CD4-positive, CD25-positive, alpha-beta regulatory T cell (primary cell): ENCODE measurements around the gene SCN10A. TPM values are rescaled to one million over a fixed set of nuclear protein-coding genes. Genes with fewer than 3 reads are reported as not detected.

ENCODE experiments used
- ATAC-seq, 2 donors: fragments of 150-1000 bp; cut with Tn5 transposase; one replicate each; pipeline ENCODE4 v1.10.0; 2021; ENCODE audit warnings: low read depth in 2 of 2, moderate number of reproducible peaks in 2 of 2, moderate library complexity in 1 of 2
- DNase-seq, 3 donors: peaks; one replicate each; pipeline versions ENCODE4 v3.0.0 to v3.0.0-alpha.2; 2012 to 2022; ENCODE audit warnings: mixed read lengths in 1 of 3
- H3K27ac ChIP-seq: one replicate; pipeline ENCODE4 v1.7.0; 2013; ENCODE audit warnings: mild to moderate bottlenecking, low read length; ENCODE audit not compliant: insufficient read depth, poor library complexity, severe bottlenecking
- H3K27me3 ChIP-seq: one replicate; pipeline ENCODE4 v1.7.0; 2013; ENCODE audit warnings: low read length; ENCODE audit not compliant: control insufficient read depth, insufficient read depth
- H3K36me3 ChIP-seq: one replicate; pipeline ENCODE4 v1.7.0; 2013; ENCODE audit warnings: mild to moderate bottlenecking, low read length, moderate library complexity; ENCODE audit not compliant: control insufficient read depth, insufficient read depth
- H3K4me1 ChIP-seq: 2 replicates; pipeline ENCODE4 v1.7.0; 2013; ENCODE audit warnings: mild to moderate bottlenecking, low read length; ENCODE audit not compliant: insufficient read depth, control insufficient read depth, poor library complexity, severe bottlenecking
- H3K4me3 ChIP-seq: one replicate; pipeline ENCODE4 v1.7.0; 2013; ENCODE audit warnings: low read depth, mild to moderate bottlenecking, low read length, moderate library complexity
- H3K9me3 ChIP-seq, 2 experiments: 1 replicate in 1 of 2; 2 replicates in 1 of 2; pipeline ENCODE4 v1.7.0; 2013; ENCODE audit warnings: low read length in 2 of 2, mild to moderate bottlenecking in 1 of 2, moderate library complexity in 1 of 2; ENCODE audit not compliant: control insufficient read depth in 2 of 2
- H3K27ac Mint-ChIP-seq, 3 donors: one replicate each; pipeline ENCODE4 v1.8.0; 2020 to 2022; ENCODE audit warnings: mild to moderate bottlenecking in 3 of 3, mixed read lengths in 3 of 3, moderate library complexity in 2 of 3
- H3K27me3 Mint-ChIP-seq: one replicate; pipeline ENCODE4 v1.8.0; 2022; ENCODE audit warnings: mild to moderate bottlenecking, mixed read lengths
- H3K36me3 Mint-ChIP-seq: one replicate; pipeline ENCODE4 v1.8.0; 2020; ENCODE audit warnings: mixed read lengths
- H3K4me1 Mint-ChIP-seq, 4 donors: one replicate each; pipeline ENCODE4 v1.8.0; 2020 to 2022; ENCODE audit warnings: mixed read lengths in 4 of 4, mild to moderate bottlenecking in 1 of 4
- H3K4me3 Mint-ChIP-seq, 4 donors: one replicate each; pipeline ENCODE4 v1.8.0; 2020 to 2022; ENCODE audit warnings: mild to moderate bottlenecking in 4 of 4, mixed read lengths in 4 of 4, moderate library complexity in 3 of 4
- H3K9me3 Mint-ChIP-seq, 7 donors: one replicate each; pipeline ENCODE4 v1.8.0; 2020 to 2022; ENCODE audit warnings: mixed read lengths in 7 of 7, mild to moderate bottlenecking in 3 of 7, moderate library complexity in 2 of 7
- polyA plus RNA-seq, 4 donors: library from polyadenylated mRNA; unstranded; fragments of 300-500 nt; fragmentation: Illumina TruSeq; gene quantifications; one replicate each; pipeline ENCODE4 v1.2.3, GENCODE V29; 2021
- total RNA-seq: library from RNA; stranded (reverse); gene quantifications from one replicate; pipeline ENCODE4 v1.2.3, GENCODE V29; 2022

Gene SCN10A
- total and polyA plus RNA-seq, 5 donors from 2014 or later, result not detected

DNA sequence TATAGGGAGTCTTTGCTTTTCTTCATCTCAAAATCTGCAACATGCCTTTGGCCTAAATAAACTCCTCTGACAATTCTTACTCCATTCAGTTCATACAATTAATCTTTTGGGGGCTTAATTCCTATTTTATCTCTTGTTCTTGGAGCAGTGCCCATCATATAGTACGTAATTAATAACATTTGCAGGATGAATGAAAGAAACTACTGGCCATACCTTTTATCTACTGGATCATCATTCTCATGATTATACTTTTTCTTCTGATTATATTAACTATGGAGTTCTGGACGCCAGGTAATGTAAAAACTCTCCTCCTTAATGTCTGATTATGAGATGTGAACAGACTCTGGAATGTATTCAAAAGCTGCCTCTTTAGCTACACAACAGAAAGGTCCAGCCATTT is 120.0 kb downstream of the SCN10A start:
- Mint-ChIP-seq H3K4me3 (no peak overlapping the region), H3K27me3 (no peaks in the 10 kb centered on the region), H3K36me3 (no peaks in the 10 kb centered on the region), H3K27ac (no peak overlapping the region), H3K9me3 (peaks cover 0 to 4% (median 2%) of the 10 kb centered on the region in 7 donors), H3K4me1 (no peaks in the 10 kb centered on the region)
- Histone ChIP-seq H3K4me1 (no peaks in the 10 kb centered on the region), H3K27me3 (no peaks in the 10 kb centered on the region), H3K9me3 (no peaks in the 10 kb centered on the region), H3K36me3 (no peaks in the 10 kb centered on the region), H3K27ac (no peak overlapping the region), H3K4me3 (no peak overlapping the region)
- DNase-seq (no peak), ATAC-seq (no peak)

DNA sequence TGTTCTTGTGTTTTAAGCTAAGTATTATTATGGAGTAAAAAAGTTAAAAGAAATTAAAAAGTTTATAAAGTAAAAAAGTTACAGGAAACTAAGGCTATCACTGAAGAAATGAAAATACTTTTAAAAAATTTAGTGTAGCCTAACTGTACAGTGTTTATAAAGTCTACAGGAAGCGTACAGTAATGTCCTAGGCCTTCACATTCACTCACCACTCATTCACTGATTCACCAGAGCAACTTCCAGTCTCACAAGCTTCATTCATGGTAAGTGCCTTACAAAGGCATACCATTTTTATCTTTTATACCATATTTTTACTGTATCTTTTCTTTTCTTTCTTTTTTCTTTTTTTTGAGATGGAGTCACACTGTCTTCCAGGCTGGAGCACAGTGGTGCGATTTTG is 125.8 kb downstream of the SCN10A start:
- ATAC-seq (no peak), DNase-seq (no peak)
- Histone ChIP-seq H3K27me3 (no peaks in the 10 kb centered on the region), H3K27ac (no peak overlapping the region), H3K4me3 (no peak overlapping the region), H3K36me3 (no peaks in the 10 kb centered on the region), H3K4me1 (no peaks in the 10 kb centered on the region), H3K9me3 (no peaks in the 10 kb centered on the region)
- peaks cover 15% of the 10 kb centered on the region for H3K27me3 Mint-ChIP-seq
- peaks cover 0 to 4% (median 2%) of the 10 kb centered on the region in 7 donors for H3K9me3 Mint-ChIP-seq
- H3K36me3 Mint-ChIP-seq, result no peaks in the 10 kb centered on the region
- H3K27ac Mint-ChIP-seq, result no peak overlapping the region
- no peaks in the 10 kb centered on the region for H3K4me1 Mint-ChIP-seq
- H3K4me3 Mint-ChIP-seq, result no peak overlapping the region

DNA sequence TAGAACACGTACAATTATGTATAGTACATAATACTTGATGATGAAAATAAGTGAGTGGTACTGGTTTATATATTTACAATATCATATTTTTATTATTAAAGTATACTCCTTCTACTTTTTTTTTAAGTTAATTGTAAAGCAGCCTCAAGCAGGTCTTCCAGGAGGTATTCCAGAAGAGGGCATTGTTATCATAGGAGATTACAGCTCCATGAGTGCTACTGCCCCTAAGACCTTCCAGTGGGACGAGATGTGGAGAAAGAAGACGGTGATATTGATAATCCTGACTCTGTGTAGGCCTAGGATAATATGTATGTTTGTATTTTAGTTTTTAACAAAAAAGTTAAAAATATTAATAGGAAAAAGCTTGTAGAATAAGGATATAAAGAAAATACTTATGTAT is 126.2 kb downstream of the SCN10A start:
- no peak overlapping the region for H3K27ac Mint-ChIP-seq
- peaks cover 15% of the 10 kb centered on the region for H3K27me3 Mint-ChIP-seq
- peaks cover 0 to 2% (median 0%) of the 10 kb centered on the region in 7 donors for H3K9me3 Mint-ChIP-seq

DNA sequence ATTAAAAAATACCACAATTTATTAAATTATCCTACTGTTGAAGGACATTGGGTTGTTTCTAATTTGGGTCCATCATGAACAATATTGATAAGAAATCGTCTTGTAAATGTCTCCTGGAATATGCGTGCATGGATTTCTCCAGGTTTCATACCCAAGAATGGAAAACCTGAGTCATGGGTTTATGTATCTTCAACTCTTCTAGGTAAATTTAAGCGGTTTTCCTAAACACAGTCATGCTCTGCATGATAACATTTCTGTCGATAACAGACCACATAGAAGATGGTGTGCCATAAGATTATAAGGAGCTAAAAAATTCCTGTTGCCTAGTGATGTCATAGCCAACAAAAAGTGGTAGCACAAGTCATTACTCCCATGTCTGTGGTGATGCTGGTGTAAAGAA is 126.7 kb downstream of the SCN10A start:
- H3K27me3 ChIP-seq, result peaks cover 3% of the 10 kb centered on the region
- no peaks in the 10 kb centered on the region for H3K4me1 Mint-ChIP-seq
- no peak for DNase-seq
- ATAC-seq, result no peak
- H3K36me3 ChIP-seq, result no peaks in the 10 kb centered on the region
- peaks cover 15% of the 10 kb centered on the region for H3K27me3 Mint-ChIP-seq
- H3K4me3 ChIP-seq, result no peak overlapping the region
- no peaks in the 10 kb centered on the region for H3K9me3 ChIP-seq
- no peaks in the 10 kb centered on the region for H3K4me1 ChIP-seq
- H3K4me3 Mint-ChIP-seq, result no peak overlapping the region
- no peaks in the 10 kb centered on the region for H3K36me3 Mint-ChIP-seq
- H3K27ac Mint-ChIP-seq, result no peak overlapping the region
- peaks cover 0 to 2% (median 0%) of the 10 kb centered on the region in 7 donors for H3K9me3 Mint-ChIP-seq
- H3K27ac ChIP-seq, result no peak overlapping the region

More for the DNA sequence above, 126.2 kb downstream of the SCN10A start:
- no peaks in the 10 kb centered on the region for H3K9me3 ChIP-seq
- no peaks in the 10 kb centered on the region for H3K27me3 ChIP-seq
- Mint-ChIP-seq H3K4me3 (no peak overlapping the region), H3K4me1 (no peaks in the 10 kb centered on the region), H3K36me3 (no peaks in the 10 kb centered on the region)
- no peak overlapping the region for H3K27ac ChIP-seq
- H3K4me3 ChIP-seq, result no peak overlapping the region
- no peaks in the 10 kb centered on the region for H3K36me3 ChIP-seq
- H3K4me1 ChIP-seq, result no peaks in the 10 kb centered on the region
- DNase-seq (no peak), ATAC-seq (no peak)

DNA sequence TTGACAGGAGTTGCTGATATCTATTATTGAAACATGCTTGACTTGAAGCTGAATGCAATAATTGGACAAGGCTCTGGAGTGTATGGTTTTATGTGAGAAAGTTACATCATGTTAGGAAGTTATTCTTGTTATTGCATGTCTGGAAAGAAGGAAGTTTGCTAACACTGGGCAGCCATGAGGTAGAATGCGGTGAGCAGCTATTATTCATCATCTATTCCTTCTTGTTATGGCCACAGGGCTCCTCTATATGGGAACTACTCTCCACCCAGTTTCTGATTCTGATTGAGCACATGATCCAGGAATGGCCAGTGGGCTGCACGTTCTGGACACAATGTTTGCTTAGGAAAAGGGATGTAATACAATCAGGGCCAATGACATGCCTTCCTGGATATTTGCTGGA is 128.7 kb downstream of the SCN10A start:
- no peak overlapping the region for H3K4me3 Mint-ChIP-seq
- H3K4me3 ChIP-seq, result no peak overlapping the region
- ATAC-seq (no peak), DNase-seq (no peak)
- no peaks in the 10 kb centered on the region for H3K36me3 Mint-ChIP-seq
- H3K4me1 Mint-ChIP-seq, result no peaks in the 10 kb centered on the region
- H3K27me3 ChIP-seq, result peaks cover 4% of the 10 kb centered on the region
- peaks cover 0 to 2% (median 0%) of the 10 kb centered on the region in 7 donors for H3K9me3 Mint-ChIP-seq
- no peak overlapping the region for H3K27ac ChIP-seq
- H3K27me3 Mint-ChIP-seq, result peaks cover 18% of the 10 kb centered on the region
- no peaks in the 10 kb centered on the region for H3K36me3 ChIP-seq
- H3K4me1 ChIP-seq, result no peaks in the 10 kb centered on the region
- H3K9me3 ChIP-seq, result no peaks in the 10 kb centered on the region
- no peak overlapping the region for H3K27ac Mint-ChIP-seq

DNA sequence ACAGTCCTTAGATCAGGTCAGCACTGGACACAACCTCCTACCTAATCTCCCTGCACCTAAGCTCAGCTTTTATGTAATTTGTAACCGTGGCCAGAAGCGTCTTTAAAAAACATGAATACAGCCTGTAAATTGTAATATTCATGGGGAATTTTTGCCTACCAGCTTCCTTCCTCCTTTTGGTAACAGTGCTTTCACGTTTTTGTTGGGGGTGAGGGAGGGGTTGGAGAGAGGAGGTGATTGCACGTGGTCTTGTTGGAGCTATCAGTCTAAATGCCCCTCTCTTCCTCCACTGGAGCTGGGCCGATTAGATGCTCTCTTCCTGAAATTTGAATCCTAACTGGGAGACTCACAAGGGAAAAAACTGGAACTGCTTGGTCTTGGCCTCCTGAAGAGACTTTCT is 131.5 kb downstream of the SCN10A start:
- Mint-ChIP-seq H3K4me1 (no peaks in the 10 kb centered on the region), H3K9me3 (peaks cover 0 to 1% (median 0%) of the 10 kb centered on the region in 7 donors), H3K27me3 (peaks cover 20% of the 10 kb centered on the region), H3K27ac (no peak overlapping the region), H3K36me3 (no peaks in the 10 kb centered on the region), H3K4me3 (no peak overlapping the region)
- no peak for DNase-seq
- no peaks in the 10 kb centered on the region for H3K36me3 ChIP-seq
- peaks cover 4% of the 10 kb centered on the region for H3K27me3 ChIP-seq
- H3K4me3 ChIP-seq, result no peak overlapping the region
- H3K27ac ChIP-seq, result no peak overlapping the region
- no peaks in the 10 kb centered on the region for H3K9me3 ChIP-seq
- no peak for ATAC-seq
- no peaks in the 10 kb centered on the region for H3K4me1 ChIP-seq

DNA sequence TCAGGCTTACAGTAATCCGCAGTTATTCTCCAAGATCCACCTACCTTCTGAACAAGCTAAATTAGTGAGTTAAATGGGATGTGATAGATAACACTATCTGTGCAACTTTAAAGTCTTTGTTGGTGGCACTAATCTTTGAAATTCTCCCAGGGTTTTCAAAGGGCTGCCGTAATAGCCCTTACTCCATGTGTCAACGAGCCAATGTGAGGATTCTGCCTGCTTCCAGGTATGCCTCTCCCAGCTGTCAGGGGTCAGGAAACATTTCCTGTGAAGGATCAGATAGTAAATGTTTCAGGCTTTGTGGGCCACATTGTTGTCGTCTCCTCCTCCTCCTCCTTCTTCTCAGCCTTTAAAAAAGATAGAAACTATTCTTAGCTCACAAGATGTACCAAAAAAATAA is 146.3 kb downstream of the SCN10A start:
- Mint-ChIP-seq H3K9me3 (peaks cover 0 to 6% (median 0%) of the 10 kb centered on the region in 7 donors), H3K36me3 (no peaks in the 10 kb centered on the region), H3K4me1 (no peaks in the 10 kb centered on the region)

DNA sequence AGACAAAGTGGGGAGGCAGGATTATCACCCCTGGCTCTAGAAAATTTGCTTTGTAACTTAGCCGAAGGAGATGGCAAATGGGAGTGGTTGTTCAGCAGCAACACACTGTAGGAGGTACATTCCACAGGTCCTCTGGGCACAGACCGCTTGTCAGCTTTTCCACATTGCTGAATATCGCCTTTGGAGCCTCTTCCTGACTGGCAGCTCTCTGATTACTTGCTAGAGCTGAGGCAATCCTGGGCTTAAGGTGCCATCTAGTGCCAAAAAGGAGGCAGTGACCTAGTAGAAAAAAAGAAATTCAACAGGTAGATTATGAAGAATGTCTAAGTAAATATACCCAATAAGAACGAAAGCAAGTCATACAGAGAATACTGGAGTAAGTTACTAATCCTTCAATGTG is 153.5 kb downstream of the SCN10A start:
- DNase-seq (peak in 1 of 3 donors; percentile 34), ATAC-seq (no peak)
- Mint-ChIP-seq H3K4me1 (no peaks in the 10 kb centered on the region), H3K9me3 (peaks cover 0 to 23% (median 8%) of the 10 kb centered on the region in 7 donors), H3K27me3 (peaks cover 33% of the 10 kb centered on the region), H3K4me3 (no peak overlapping the region), H3K36me3 (no peaks in the 10 kb centered on the region), H3K27ac (no peak overlapping the region)
- Histone ChIP-seq H3K27me3 (peaks cover 16% of the 10 kb centered on the region), H3K9me3 (peaks cover 15 to 19% of the 10 kb centered on the region in 2 experiments), H3K4me1 (no peaks in the 10 kb centered on the region), H3K27ac (no peak overlapping the region), H3K4me3 (no peak overlapping the region), H3K36me3 (no peaks in the 10 kb centered on the region)

More for the DNA sequence above, 146.3 kb downstream of the SCN10A start:
- H3K9me3 ChIP-seq, result no peaks in the 10 kb centered on the region
- H3K4me3 ChIP-seq, result no peak overlapping the region
- no peak overlapping the region for H3K27ac ChIP-seq
- no peaks in the 10 kb centered on the region for H3K36me3 ChIP-seq
- Mint-ChIP-seq H3K27ac (no peak overlapping the region), H3K27me3 (peaks cover 50% of the 10 kb centered on the region), H3K4me3 (no peak overlapping the region)
- ATAC-seq (no peak), DNase-seq (no peak)
- H3K4me1 ChIP-seq, result no peaks in the 10 kb centered on the region
- H3K27me3 ChIP-seq, result peaks cover 8% of the 10 kb centered on the region
